Activated CD8-positive, alpha-beta memory T cell treated with anti-CD3 and anti-CD28 coated beads, Interleukin-2, amount 50 U/mL, for 24 hours (primary cell): Measurements from ENCODE around the gene SUN3.
A peak's percentile ranks its signal among the peaks of the same experiment; 100 is the strongest.
"Not testable (repeated sequence)": the region's sequence is repeated elsewhere in the genome, so short reads cannot be mapped to it uniquely, and the experiment has no call there.

Experiments used
- DNase-seq: peaks from one replicate; pipeline ENCODE4 v3.0.0-alpha.2; 2020; ENCODE audit errors: extremely low read depth

SUN3 gene

DNA sequence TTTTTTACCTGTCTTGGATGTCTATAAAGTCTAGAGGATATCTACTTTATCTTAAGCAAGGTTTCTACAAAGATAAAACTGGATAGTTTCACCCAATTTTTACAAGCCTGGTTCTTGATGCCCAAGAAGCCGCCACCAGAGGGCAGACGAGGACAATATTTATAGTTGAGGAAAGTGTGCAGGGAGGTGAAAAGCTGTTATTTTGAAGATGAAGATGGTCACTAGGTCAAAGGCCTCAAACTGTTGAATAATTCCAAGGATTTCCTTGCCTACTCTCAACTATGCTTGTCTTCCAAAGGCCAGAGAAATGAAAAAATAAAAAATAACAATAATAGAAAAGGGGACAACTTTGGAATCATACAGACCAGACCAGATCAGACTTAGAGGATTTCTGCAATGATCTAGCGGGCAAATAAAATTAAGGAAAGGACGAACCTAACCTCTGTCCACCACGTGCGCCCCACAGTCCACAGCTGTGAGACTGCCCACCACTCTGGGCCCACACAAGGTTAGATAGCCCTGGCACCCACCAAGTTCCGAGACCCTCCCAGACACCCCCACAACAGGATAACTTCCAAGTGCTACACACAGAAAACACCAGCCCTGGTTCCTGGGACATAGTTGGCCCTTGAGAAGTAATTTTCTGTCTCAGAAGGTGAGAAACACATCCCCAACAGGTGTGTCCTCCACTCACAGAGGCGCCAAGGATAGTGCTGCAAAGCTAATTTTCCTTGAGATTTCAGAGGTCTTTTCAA lies 83.5 kb downstream of the SUN3 start:
- DNase-seq, result peak; percentile 46

DNA sequence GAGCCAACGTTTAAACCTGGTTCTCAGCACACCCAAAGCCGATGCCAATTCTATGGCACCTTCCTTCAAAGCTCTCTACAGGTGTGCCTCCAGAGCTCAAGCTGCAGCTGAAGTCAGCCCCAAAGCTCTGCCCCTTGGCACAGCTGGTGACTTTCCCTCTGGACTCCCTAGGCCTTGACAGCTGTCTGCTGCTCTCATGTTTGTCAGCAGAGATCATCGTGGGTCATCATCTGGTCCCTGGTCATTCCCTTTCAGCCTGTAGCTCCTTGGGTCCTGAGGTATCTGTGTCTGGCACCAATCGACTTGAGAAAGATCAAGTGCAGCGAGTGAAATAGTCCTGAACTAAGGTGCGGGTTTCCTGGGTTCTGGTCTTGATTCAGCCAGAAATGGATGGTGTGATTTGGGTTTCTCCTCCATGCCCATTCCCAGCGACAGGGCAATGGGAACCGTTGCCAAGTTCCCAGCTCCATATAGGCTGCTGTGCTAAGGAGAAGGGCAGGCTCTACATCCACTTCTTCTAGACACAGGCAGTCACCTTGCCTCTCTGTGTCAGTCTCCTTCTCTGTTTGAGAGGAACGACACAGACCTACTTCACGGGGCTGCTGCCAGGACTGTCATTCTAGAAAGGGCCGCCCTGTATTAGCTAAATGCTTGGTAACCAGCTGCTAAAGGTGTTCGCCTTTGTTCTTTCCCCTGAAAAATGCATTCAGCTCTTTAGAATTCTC lies 84.2 kb downstream of the SUN3 start:
- DNase-seq, result no peak

DNA sequence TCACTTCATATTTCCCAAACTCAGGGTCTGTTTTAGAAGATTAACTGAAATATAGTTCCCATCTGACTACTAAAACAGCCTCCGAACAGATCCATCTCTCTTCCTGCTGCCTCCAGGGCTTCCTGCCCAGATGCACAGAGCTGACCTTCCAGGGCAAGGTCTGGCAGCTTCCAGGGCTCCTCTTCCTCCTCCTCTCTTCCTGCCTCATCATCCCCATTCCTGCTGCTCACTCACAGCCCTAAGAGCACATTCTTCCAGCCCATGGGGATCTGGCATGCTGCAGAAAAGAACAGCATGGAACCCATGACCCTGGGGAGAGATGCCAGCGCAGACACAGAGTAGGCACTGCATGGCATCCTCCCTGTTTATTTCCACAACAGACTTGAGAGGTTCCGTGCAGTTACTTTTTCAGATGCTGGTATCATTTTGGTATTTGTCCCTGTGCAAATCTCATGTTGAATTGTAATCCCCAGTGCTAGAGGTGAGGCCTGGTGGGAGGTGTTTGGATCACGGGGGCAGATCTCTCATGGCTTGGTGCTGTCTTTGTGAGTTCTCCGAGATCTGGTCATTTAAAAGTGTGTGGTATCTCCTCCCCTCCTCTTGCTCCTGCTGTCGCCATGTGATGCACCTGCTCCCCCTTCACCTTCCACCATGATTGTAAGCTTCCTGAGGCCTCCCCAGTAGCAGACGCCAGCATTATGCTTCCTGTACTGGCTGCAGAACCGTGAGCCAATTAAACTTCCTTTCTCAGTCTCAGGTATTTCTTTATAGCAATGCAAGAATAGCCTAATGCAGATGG lies 85.0 kb downstream of the SUN3 start:
- no peak for DNase-seq

DNA sequence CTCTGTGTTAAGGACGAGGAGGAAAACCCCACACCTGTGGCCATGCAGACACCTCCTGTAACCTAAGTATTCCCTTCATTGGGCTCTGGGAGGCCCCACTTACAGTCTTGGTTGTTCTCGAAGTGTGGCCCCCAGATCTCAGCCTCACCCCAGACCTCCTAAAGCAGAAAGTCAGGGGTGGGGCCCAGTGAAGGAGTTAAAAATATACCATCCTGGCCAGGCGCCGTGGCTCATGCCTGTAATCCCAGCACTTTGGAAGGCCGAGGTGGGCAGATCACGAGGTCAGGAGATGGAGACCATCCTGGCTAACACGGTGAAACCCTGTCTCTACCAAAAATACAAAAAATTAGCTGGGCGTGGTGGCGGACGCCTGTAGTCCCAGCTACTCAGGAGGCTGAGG lies 86.3 kb downstream of the SUN3 start:
- not testable (repeated sequence) for DNase-seq

DNA sequence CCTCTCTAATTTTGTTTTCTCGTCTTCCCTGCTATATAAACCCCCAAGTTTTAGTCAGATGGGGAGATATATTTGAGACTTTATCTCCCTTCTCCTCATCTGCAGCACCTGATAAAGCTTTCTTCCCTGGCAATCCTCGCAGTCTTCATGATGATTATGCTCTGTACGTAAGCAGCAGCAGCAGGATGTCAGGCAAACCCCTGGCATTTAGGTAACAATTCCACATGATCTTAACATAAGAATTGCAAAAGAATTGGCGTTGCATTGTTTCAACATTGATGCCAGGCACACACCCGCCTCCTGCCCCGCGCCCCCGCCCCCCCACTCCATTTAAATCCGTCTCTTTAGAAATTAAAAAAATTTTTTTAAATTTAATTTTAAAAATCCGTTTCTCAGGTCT lies 86.8 kb downstream of the SUN3 start:
- no peak for DNase-seq

DNA sequence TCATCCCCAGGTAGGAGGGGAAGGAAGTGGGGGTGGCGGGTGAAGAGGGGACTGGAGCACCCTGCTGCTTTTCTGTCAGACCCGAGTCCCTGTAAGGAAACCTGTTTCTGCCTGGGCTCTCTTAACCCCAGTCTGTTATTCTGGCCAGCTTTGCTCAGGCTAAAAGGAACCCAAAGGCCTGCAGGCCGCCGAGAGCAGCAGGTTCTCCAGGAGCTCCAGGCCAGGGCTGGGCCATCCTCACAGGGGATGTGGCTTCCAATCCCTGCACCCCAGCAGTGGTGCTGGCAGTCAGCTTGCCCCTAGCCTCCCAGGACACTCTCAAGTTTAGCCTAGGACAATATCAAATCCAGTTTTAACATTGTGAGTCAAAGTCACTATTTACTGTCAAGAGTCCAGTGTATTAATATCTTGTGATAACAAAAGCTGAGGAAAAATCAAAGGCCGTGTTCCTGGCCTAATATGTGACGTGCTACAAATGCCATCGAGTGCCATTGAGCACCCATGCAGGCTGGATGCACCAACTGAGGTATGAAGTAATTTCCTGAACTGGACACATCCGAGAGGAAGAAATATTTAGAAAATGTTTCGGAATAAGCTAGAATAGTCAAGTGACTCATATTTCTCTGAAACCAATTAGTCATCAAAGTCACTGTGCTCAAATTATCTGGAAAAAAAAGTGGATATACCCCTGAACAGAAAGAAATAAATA lies 87.6 kb downstream of the SUN3 start:
- no peak for DNase-seq

DNA sequence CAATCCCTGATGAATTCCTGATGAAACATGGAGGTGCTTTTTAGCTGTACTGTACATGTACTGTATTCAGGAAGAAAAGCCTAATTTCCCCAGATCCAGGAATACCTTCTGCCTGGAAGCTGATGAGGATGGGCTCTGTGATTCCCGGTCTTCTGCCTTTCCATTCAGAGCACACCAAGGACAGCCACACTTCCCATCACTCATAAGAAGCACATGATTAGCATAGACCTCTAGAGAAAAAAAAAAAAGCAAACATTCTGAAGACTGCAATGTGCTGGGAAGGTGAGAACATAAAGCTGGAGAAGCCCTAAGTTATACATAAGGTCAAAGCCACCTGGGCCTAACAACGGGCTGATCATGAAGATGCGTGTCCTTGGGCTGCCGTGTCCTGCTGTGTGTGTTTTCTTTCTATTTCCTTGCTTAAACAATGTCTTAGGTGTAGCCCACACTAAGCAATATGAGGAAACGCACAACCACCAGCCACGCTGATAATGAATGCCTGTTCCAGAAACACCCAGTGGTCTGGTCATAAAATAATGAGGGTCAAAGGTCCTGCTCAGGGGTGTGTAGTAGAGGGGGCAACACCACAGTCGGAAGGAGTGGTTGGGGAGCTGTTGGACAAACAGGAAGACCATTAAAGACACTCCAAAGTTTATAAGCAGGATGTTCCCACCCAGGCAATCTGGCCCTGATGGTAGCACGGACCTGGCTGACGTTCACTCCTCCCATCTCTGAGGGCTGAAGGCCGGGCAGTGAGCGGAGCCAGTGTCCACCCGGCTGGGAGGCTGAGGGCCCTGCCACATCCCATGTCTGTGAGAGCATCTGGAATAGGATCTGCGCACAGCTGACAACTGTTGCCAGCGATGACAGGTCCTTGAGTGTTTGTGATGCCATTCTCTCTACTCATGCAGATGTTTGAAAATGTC lies 88.6 kb downstream of the SUN3 start:
- DNase-seq, result no peak

DNA sequence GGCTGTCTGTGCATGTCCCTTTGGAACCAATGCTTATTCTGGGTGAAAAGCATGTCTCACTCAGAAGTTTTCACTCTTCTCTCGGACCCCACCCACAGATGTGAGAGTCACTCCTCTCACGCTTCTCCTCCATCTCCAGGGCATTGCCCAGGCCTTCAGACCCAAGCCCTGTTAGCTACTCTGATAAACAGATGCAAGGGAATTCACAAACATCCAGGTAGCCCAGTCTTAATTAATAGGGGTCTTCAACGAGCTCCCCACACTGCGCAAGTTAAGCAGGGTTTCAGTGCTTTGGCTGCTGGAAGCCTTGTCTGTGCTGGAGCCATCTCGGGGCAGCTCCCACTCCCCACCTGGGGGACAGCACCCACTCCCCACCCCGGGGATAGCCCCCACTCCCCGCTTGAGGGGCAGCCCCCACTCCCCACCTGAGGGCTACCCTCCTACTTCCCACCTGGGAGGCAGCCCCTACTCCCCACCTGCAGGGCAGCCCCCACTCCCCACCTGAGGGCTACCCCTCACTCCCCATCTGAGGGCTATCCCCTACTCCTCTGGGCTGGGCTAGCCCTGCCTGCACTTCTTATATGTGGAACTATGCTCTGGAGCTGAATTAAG lies 89.4 kb downstream of the SUN3 start:
- no peak for DNase-seq

DNA sequence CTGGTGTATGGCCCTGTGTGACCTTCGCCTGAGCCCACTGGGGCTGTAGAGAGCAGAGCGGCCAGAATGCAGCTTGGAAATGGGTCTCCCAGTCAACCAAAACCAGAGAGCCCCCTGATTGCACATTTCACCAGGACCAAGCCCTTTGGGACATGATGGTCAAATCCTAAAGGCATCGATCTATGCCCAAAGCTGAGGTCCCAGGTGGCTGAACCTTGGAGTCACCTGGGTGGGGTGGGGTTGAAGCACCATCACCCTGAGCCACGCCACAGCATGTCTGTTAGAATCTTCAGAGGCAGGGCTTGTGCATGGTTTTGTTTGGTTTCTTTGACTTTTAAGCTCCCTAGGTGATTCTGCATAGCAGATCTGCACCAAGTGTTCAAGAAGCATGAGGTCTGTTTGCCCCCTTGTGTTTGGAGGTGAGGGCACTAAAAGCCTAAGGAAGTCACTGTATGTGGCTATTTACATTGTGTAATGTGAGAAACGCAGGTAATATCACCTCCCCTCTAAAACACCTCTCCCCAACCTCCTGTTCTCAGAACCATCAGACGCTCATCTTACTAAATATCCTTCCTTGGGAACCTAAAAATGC lies 90.2 kb downstream of the SUN3 start:
- DNase-seq, result no peak

DNA sequence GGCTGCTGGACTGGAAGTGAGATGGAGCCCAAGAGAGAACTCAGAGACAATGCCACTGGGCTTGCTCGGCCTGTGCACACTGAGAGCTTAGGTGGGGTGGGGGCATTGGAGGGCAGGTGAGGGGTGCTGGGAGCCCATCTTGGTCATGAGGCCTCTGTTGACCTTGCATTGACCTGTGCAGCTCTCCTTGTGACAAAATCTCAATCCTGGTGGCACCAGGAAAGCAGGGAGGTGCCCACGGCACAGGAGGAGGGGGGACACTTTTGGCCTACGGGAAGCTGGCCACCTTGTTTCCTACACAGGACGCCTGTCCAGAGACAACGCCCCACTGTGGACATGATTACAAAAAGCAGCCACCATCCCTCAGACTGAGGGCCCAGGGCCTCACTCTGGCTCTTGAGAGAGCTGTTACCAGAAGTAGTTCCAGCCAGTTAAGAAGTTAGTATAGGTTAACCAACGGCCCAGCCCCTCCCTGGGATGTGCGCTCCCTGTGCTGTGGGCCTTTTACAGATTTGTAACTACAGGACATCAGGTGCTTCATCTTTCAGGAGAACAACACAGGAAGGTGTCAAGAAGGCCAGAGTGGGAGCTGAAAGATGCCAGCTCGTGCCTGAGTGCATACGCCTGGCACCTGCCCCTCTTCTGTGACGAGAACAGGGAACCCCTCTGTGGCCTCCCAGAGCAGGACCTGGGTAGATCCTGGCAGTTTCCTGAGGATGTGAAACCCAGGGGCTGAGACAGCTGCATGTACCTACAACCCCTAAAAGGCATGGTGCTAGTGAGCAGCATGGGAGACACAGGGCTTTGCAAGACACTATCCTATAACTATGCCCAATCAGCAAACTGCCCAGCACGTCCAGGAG lies 91.0 kb downstream of the SUN3 start:
- DNase-seq, result no peak
